ENCODE data around the gene CAPN1. TPM values are rescaled to one million over a fixed set of nuclear protein-coding genes. Genes with fewer than 3 reads are reported as not detected.

Gene CAPN1
- polyA plus RNA-seq, 1 donor: 73.1 TPM

GRCh38 chr11:65260756-65261590 lies 79.2 kb downstream of the CAPN1 start:
- no peak for DNase-seq (ENCODE audit: low read depth)

Other genes with a start within 250 kb of the CAPN1 start
- gene GPHA2, start 246.0 kb upstream of the CAPN1 start, polyA plus RNA-seq (ENCODE audit: insufficient read length): 0.35 TPM
- gene MAJIN, start 209.8 kb upstream of the CAPN1 start, polyA plus RNA-seq (ENCODE audit: insufficient read length): not detected
- 0.97 TPM for gene BATF2, start 185.0 kb upstream of the CAPN1 start, polyA plus RNA-seq (ENCODE audit: insufficient read length)
- 93.7 TPM for gene ARL2, start 167.8 kb upstream of the CAPN1 start, polyA plus RNA-seq (ENCODE audit: insufficient read length)
- 25.1 TPM for gene SNX15, start 154.5 kb upstream of the CAPN1 start, polyA plus RNA-seq (ENCODE audit: insufficient read length)
- 12.5 TPM for gene SAC3D1, start 140.7 kb upstream of the CAPN1 start, polyA plus RNA-seq (ENCODE audit: insufficient read length)
- 6.4 TPM for gene NAALADL1, start 123.4 kb upstream of the CAPN1 start, polyA plus RNA-seq (ENCODE audit: insufficient read length)
- 8.1 TPM for gene CDCA5, start 97.9 kb upstream of the CAPN1 start, polyA plus RNA-seq (ENCODE audit: insufficient read length)
- 21.0 TPM for gene ZFPL1, start 97.7 kb upstream of the CAPN1 start, polyA plus RNA-seq (ENCODE audit: insufficient read length)
- 123 TPM for gene VPS51, start 85.7 kb upstream of the CAPN1 start, polyA plus RNA-seq (ENCODE audit: insufficient read length)
- gene TM7SF2, start 70.1 kb upstream of the CAPN1 start, polyA plus RNA-seq (ENCODE audit: insufficient read length): 16.4 TPM
- 4.3 TPM for gene ZNHIT2, start 64.2 kb upstream of the CAPN1 start, polyA plus RNA-seq (ENCODE audit: insufficient read length)
- gene FAU, start 59.8 kb upstream of the CAPN1 start, polyA plus RNA-seq (ENCODE audit: insufficient read length): 1,074 TPM
- gene MRPL49, start 59.6 kb upstream of the CAPN1 start, polyA plus RNA-seq (ENCODE audit: insufficient read length): 24.2 TPM
- 38.2 TPM for gene SYVN1, start 47.4 kb upstream of the CAPN1 start, polyA plus RNA-seq (ENCODE audit: insufficient read length)
- not detected for gene SPDYC, start 11.7 kb upstream of the CAPN1 start, polyA plus RNA-seq (ENCODE audit: insufficient read length)
- 28.8 TPM for gene POLA2, start 80.0 kb downstream of the CAPN1 start, polyA plus RNA-seq (ENCODE audit: insufficient read length)
- gene CDC42EP2, start 132.9 kb downstream of the CAPN1 start, polyA plus RNA-seq (ENCODE audit: insufficient read length): 32.5 TPM
- 42.2 TPM for gene DPF2, start 151.9 kb downstream of the CAPN1 start, polyA plus RNA-seq (ENCODE audit: insufficient read length)
- 0.34 TPM for gene TIGD3, start 172.8 kb downstream of the CAPN1 start, polyA plus RNA-seq (ENCODE audit: insufficient read length)
- gene SLC25A45, start 200.7 kb downstream of the CAPN1 start, polyA plus RNA-seq (ENCODE audit: insufficient read length): 5.7 TPM
- gene FRMD8, start 204.7 kb downstream of the CAPN1 start, polyA plus RNA-seq (ENCODE audit: insufficient read length): 8.9 TPM
- 94.1 TPM for gene NEAT1, start 240.9 kb downstream of the CAPN1 start, polyA plus RNA-seq (ENCODE audit: insufficient read length)

All from forelimb muscle (tissue), 1 donor.